Choroid plexus epithelial cell (primary cell): ENCODE measurements around the gene TMEM79.

ENCODE experiments used
- DNase-seq: peaks from one replicate; pipeline ENCODE4 v3.0.0-alpha.2; 2010; ENCODE audit warnings: low read depth
- H3K4me3 ChIP-seq: 2 replicates; pipeline ENCODE4 v1.5.1; 2011; ENCODE audit warnings: low read depth, mild to moderate bottlenecking, control low read depth, low read length, moderate library complexity
- CTCF ChIP-seq: conservative IDR thresholded peaks from 2 replicates; pipeline ENCODE4 v1.5.1; 2011; ENCODE audit warnings: low read depth, mild to moderate bottlenecking, control low read depth, inconsistent platforms, low read length, moderate library complexity

TMEM79 gene

DNA sequence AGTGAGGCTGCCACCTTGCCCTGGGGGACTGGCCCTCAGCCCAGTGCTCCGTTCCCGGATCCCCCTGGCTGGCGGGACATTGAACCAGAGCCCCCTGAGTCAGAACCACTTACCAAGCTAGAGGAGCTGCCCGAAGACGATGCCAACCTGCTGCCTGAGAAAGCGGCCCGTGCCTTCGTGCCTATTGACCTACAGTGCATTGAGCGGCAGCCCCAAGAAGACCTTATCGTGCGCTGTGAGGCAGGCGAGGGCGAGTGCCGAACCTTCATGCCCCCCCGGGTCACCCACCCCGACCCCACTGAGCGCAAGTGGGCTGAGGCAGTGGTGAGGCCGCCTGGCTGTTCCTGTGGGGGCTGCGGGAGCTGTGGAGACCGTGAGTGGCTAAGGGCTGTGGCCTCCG lies 1.3 kb downstream of the TMEM79 start:
- no peak overlapping the region for H3K4me3 ChIP-seq
- DNase-seq: no peak
- no peak for TF ChIP-seq CTCF

DNA sequence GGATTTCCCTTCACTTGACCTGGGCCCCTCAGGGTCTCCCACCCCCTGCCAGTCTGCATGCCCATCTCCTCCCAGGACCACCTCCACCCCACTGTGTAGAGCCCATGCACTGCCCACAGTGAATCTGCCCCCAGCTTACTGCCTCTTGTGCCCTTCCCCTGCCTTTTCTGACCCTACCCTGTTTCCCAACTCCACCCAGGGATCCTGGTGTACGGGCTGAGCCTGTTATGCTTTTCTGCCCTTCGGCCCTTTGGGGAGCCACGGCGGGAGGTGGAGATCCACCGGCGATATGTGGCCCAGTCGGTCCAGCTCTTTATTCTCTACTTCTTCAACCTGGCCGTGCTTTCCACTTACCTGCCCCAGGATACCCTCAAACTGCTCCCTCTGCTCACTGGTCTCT lies 1.9 kb downstream of the TMEM79 start:
- H3K4me3 ChIP-seq: no peak overlapping the region
- no peak for TF ChIP-seq CTCF
- no peak for DNase-seq

GRCh38 chr1:156289857-156290256 lies 5.7 kb downstream of the TMEM79 start:
- no peak for DNase-seq
- TF ChIP-seq CTCF: no peak
- no peak overlapping the region for H3K4me3 ChIP-seq

DNA sequence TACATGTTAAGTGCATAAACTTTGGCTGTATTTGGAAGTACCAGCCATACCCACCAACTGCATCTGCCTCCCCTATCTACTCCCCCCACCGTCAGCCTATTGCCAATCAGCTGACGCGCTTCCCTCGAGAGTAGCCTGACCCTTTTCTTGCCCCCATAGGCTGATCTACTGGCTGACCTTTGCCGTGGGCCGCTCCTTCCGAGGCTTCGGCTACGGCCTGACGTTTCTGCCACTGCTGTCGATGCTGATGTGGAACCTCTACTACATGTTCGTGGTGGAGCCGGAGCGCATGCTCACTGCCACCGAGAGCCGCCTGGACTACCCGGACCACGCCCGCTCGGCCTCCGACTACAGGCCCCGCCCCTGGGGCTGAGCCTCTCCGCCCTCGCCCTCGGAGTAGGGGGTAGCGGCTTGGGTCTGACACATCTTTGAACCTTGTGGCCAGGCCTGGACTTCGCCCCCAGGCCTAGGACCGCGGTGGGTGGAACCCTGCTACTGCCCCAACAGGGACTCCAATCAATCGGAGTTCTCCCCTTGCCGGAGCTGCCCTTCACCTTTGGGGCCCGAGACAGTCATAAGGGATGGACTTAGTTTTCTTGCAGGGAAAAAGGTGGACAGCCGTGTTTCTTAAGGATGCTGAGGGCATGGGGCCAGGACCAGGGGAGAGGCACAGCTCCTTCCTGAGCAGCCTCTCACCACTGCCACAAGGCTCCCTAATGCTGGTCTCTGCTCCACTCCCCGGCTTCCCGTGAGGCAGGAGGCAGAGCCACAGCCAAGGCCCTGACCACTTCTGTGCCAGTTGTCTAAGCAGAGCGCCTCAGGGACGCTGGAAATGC lies 7.3 kb downstream of the TMEM79 start:
- DNase-seq: peak; percentile 89
- H3K4me3 ChIP-seq: peak overlapping the region; percentile 74
- TF ChIP-seq CTCF: no peak

- no peak for DNase-seq
- TF ChIP-seq CTCF: no peak
- no peak overlapping the region for H3K4me3 ChIP-seq
These were observed 8.9 kb downstream of the TMEM79 start for GRCh38 chr1:156293098-156293434.

DNA sequence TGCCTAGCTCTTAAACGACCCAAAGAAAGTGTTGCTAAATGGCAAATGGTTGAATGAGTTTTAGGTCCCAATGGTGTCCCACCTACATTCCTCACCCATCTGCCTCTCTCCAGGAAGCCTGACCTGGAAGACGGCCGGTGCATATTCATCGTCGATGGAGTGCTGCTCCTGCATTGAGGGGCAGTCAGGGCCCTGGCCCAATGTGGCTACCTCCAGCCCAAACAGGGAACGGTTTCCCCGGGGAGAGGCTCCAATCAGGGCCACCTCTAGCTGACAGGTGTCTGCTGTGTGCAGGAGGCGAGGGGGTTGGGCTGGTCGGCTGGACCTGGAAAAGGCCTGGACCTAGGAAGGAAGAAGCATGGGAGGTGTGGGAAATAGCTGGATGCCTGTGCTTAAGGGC lies 9.8 kb downstream of the TMEM79 start:
- TF ChIP-seq CTCF: no peak
- no peak for DNase-seq
- H3K4me3 ChIP-seq: no peak overlapping the region

DNA sequence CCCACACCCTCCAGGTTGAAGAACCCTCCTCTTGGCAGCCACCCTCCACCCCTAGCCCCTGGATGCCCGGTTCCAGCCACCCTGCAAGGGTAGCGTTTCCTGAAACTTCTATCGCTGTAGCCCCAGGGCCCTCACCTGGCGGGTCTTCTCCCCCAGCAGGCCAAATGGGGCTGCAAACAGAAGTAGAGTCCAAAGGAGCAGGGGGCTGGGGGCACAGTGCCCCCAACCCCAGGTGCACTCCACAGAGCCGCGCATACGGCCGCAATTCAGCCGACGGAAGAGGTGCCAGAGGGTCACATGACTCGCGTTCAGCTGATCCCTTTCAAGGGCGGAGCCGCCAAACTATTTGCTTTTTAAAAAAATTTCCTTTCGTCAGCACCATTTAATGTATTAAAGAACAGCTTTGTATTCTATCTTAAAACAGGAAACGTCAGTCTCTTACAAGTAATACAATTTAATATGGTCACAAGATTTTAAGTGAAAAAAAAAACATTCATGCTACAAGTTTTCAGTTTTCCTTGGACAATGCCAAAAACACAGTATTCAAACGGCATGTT lies 11.3 kb downstream of the TMEM79 start, which contains the start of gene GLMP:
Gene GLMP (minus strand): TSS at position 289 of the 557 bp plus-strand sequence. CDS start 34 bp downstream, at position 255.
- peak; percentile 76 for DNase-seq
- no peak for TF ChIP-seq CTCF
- peak within 1 kb of the TSS; percentile 92 for H3K4me3 ChIP-seq
